Fibroblast of lung (primary cell): ENCODE results near the gene EMSY. TPM values are rescaled to one million over a fixed set of nuclear protein-coding genes. Genes with fewer than 3 reads are reported as not detected.

ENCODE experiments used
- DNase-seq, 2 donors: peaks; one replicate each; pipeline versions ENCODE4 v3.0.0 to v3.0.0-alpha.2; 2010; ENCODE audit warnings: low read depth in 2 of 2
- H2AFZ ChIP-seq: 2 replicates; pipeline ENCODE4 v1.5.1; 2012; ENCODE audit warnings: low read length, control low read depth, inconsistent platforms
- H3K27ac ChIP-seq: 2 replicates; pipeline ENCODE4 v1.5.1; 2011; ENCODE audit warnings: low read length, control low read depth; ENCODE audit not compliant: insufficient read depth
- H3K27me3 ChIP-seq: 2 replicates; pipeline ENCODE4 v1.5.1; 2011; ENCODE audit warnings: mild to moderate bottlenecking, low read length; ENCODE audit not compliant: control insufficient read depth, insufficient read depth
- H3K36me3 ChIP-seq: 2 replicates; pipeline ENCODE4 v1.5.1; 2011; ENCODE audit warnings: low read length; ENCODE audit not compliant: control insufficient read depth, insufficient read depth
- H3K4me1 ChIP-seq: 2 replicates; pipeline ENCODE4 v1.5.1; 2011; ENCODE audit warnings: low read length; ENCODE audit not compliant: control insufficient read depth, insufficient read depth; ENCODE audit errors: extremely low read depth
- H3K4me2 ChIP-seq: 2 replicates; pipeline ENCODE4 v1.5.1; 2011; ENCODE audit warnings: low read length, control low read depth; ENCODE audit not compliant: insufficient read depth; ENCODE audit errors: extremely low read depth
- H3K4me3 ChIP-seq, 4 experiments: fragments of 200-600 bp in 1 of 4; sonication (generic) in 1 of 4; replicated peaks in 1 of 4; 2 replicates each; pipeline ENCODE4 v1.5.1; 2011 to 2016; ENCODE audit warnings: low read length in 4 of 4, low read depth in 3 of 4, mild to moderate bottlenecking in 3 of 4, control low read depth in 2 of 4, inconsistent platforms in 1 of 4, mixed read lengths in 1 of 4; ENCODE audit not compliant: insufficient read depth in 1 of 4; ENCODE audit errors: control extremely low read depth in 1 of 4
- H3K79me2 ChIP-seq: 2 replicates; pipeline ENCODE4 v1.5.1; 2012; ENCODE audit warnings: mild to moderate bottlenecking, low read length, inconsistent platforms; ENCODE audit not compliant: control insufficient read depth, insufficient read depth
- H3K9ac ChIP-seq: 2 replicates; pipeline ENCODE4 v1.5.1; 2011; ENCODE audit warnings: mild to moderate bottlenecking, low read length, control low read depth; ENCODE audit not compliant: insufficient read depth
- H3K9me3 ChIP-seq: 2 replicates; pipeline ENCODE4 v1.5.1; 2012; ENCODE audit warnings: low read depth, low read length; ENCODE audit not compliant: control insufficient read depth, insufficient read depth
- H4K20me1 ChIP-seq: 2 replicates; pipeline ENCODE4 v1.5.1; 2011; ENCODE audit warnings: low read length; ENCODE audit not compliant: control insufficient read depth, insufficient read depth; ENCODE audit errors: extremely low read depth
- CTCF ChIP-seq, 2 donors: IDR thresholded peaks in 1 of 2; conservative IDR thresholded peaks in 1 of 2; 1 replicate in 1 of 2; 2 replicates in 1 of 2; pipeline ENCODE4 v1.5.1; 2011 to 2012; ENCODE audit warnings: low read length in 2 of 2, control low read depth in 1 of 2, inconsistent platforms in 1 of 2, low read depth in 1 of 2, mild to moderate bottlenecking in 1 of 2
- EZH2 ChIP-seq: IDR thresholded peaks from 2 replicates; pipeline ENCODE4 v1.5.1; 2012; ENCODE audit warnings: low read length, control low read depth, mild to moderate bottlenecking; ENCODE audit errors: missing control alignments
- polyA plus RNA-seq, 2 donors: library from polyadenylated mRNA; depleted of rRNA in 1 of 2; stranded (reverse) in 1 of 2; unstranded in 1 of 2; fragments of >200 nt; gene quantifications; 2 replicates each; pipeline ENCODE4 v1.2.1, GENCODE V29; 2011 to 2012; ENCODE audit warnings: missing spikeins in 1 of 2
- total RNA-seq: library from RNA; depleted of rRNA; stranded (reverse); fragments of >200 nt; gene quantifications from 2 replicates; pipeline ENCODE4 v1.2.1, GENCODE V29; 2014

Gene EMSY
- total and polyA plus RNA-seq, 2 donors (not counting 1 experiment from before 2014, with no cell fraction given), result 11.9 to 14.2 TPM

DNA sequence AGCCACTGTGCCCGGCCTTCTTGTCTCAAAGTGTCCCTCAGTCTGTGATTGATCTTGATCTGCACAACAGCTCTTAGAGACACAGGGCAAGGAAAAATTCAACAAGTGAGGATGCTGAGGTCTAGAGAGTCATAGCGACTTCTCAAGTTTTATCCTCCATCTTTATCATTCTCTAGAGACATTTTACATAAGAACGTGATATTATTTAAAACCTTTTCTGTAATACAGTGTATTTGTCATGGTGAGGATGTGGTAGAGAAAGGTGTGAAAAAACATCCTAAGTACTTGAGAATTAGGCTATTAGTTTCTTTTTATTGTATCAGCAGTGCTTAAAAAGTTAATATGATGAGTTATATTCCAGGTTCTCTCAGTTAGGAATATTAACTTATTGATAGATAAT is 50.2 kb downstream of the EMSY start:
- peaks cover 3% of the 10 kb centered on the region for H3K36me3 ChIP-seq
- H2AFZ ChIP-seq, result no peak overlapping the region
- H3K4me1 ChIP-seq, result no peaks in the 10 kb centered on the region
- H3K27me3 ChIP-seq, result no peaks in the 10 kb centered on the region
- H3K79me2 ChIP-seq, result no peaks in the 10 kb centered on the region
- DNase-seq, result no peak
- H3K9ac ChIP-seq, result no peak overlapping the region
- TF ChIP-seq EZH2, result no peak
- no peak for TF ChIP-seq CTCF (conservative IDR thresholded peaks at IDR 0.05 in 1 of 2, IDR thresholded peaks at IDR 0.05 in 1 of 2; ENCODE audit: low read depth in 1 of 2, low read length in 2 of 2)
- H4K20me1 ChIP-seq, result no peaks in the 10 kb centered on the region
- H3K4me3 ChIP-seq, result no peak overlapping the region
- H3K27ac ChIP-seq, result no peak overlapping the region
- H3K9me3 ChIP-seq, result no peaks in the 10 kb centered on the region
- H3K4me2 ChIP-seq, result no peak overlapping the region

GRCh38 chr11:76496174-76496573 is 51.4 kb downstream of the EMSY start:
- H3K4me2 ChIP-seq, result no peak overlapping the region
- no peak for DNase-seq
- no peaks in the 10 kb centered on the region for H3K9me3 ChIP-seq
- no peak overlapping the region for H3K4me3 ChIP-seq
- no peaks in the 10 kb centered on the region for H3K79me2 ChIP-seq
- H3K4me1 ChIP-seq, result no peaks in the 10 kb centered on the region
- H4K20me1 ChIP-seq, result no peaks in the 10 kb centered on the region
- no peaks in the 10 kb centered on the region for H3K27me3 ChIP-seq
- no peak overlapping the region for H2AFZ ChIP-seq
- H3K9ac ChIP-seq, result no peak overlapping the region
- H3K36me3 ChIP-seq, result peaks cover 3% of the 10 kb centered on the region
- TF ChIP-seq CTCF (conservative IDR thresholded peaks at IDR 0.05 in 1 of 2, IDR thresholded peaks at IDR 0.05 in 1 of 2; ENCODE audit: low read depth in 1 of 2, low read length in 2 of 2), result no peak
- TF ChIP-seq EZH2, result no peak
- H3K27ac ChIP-seq, result no peak overlapping the region

DNA sequence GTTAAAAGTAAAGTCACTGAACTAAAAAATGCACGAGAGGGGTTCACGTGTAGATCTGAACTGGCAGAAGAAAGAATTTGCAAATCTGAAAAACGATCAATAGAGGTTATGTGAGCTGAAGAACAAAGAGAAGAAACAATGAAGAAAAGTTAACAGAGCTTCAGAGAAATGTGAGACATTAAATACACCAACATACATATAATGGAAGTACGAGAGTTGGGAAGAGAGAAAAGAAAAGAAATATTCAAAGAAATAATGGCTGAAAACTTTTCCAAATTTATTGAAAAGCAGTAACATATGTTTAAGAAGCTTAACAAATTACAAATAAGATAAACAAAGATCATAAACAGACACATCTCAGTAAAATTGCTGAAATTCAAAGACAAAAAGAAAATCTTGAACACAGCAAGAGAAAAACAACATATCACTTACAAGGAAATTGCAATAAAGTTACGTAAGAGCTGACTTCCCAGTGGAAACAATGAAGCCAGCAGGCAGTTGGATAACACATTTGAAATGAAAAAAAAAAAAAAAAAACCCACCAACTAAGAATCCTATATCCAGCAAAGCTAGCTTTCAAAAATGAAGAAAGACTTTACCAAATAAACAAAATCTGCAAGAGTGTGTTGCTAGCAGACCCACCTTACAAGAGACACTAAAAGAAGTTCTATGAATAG is 56.8 kb downstream of the EMSY start:
- Histone ChIP-seq H3K4me2 (no peak overlapping the region), H3K9me3 (no peaks in the 10 kb centered on the region), H3K4me1 (no peaks in the 10 kb centered on the region), H2AFZ (no peak overlapping the region), H3K27ac (no peak overlapping the region), H3K36me3 (no peaks in the 10 kb centered on the region), H3K27me3 (no peaks in the 10 kb centered on the region), H4K20me1 (no peaks in the 10 kb centered on the region), H3K4me3 (no peak overlapping the region), H3K79me2 (no peaks in the 10 kb centered on the region), H3K9ac (no peak overlapping the region)
- TF ChIP-seq CTCF (conservative IDR thresholded peaks at IDR 0.05 in 1 of 2, IDR thresholded peaks at IDR 0.05 in 1 of 2; ENCODE audit: low read depth in 1 of 2, low read length in 2 of 2) (no peak), EZH2 (no peak)
- DNase-seq, result peak in 1 of 2 donors; percentile 19
